Measurements from ENCODE around the gene IQCK. TPM values are rescaled to one million over a fixed set of nuclear protein-coding genes. Genes with fewer than 3 reads are reported as not detected.

IQCK gene
- total and polyA plus RNA-seq, 2 donors (not counting 1 experiment from before 2014, with no cell fraction given): 4.6 to 9.9 TPM

GRCh38 chr16:19776147-19776546 is 58.1 kb downstream of the IQCK start:
- Histone ChIP-seq H3K27ac (ENCODE audit: insufficient read depth, low read length) (no peak overlapping the region), H3K9me3 (ENCODE audit: control insufficient read depth, insufficient read depth, low read depth, low read length) (no peaks in the 10 kb centered on the region), H2AFZ (ENCODE audit: low read length) (no peak overlapping the region), H3K79me2 (ENCODE audit: control insufficient read depth, insufficient read depth, low read length) (no peaks in the 10 kb centered on the region), H3K4me2 (ENCODE audit: extremely low read depth, insufficient read depth, low read length) (no peak overlapping the region), H3K27me3 (ENCODE audit: control insufficient read depth, insufficient read depth, low read length) (no peaks in the 10 kb centered on the region), H3K4me1 (ENCODE audit: control insufficient read depth, extremely low read depth, insufficient read depth, low read length) (no peaks in the 10 kb centered on the region), H3K36me3 (ENCODE audit: control insufficient read depth, insufficient read depth, low read length) (no peaks in the 10 kb centered on the region), H3K9ac (ENCODE audit: insufficient read depth, low read length) (no peak overlapping the region), H4K20me1 (ENCODE audit: control insufficient read depth, extremely low read depth, insufficient read depth, low read length) (no peaks in the 10 kb centered on the region), H3K4me3 (replicated peaks in 1 of 4; ENCODE audit: control extremely low read depth in 1 of 4, insufficient read depth in 1 of 4, low read depth in 3 of 4, low read length in 4 of 4) (no peak overlapping the region)
- no peak for DNase-seq (ENCODE audit: low read depth in 2 of 2)
- no peak for TF ChIP-seq EZH2 (IDR thresholded peaks at IDR 0.05; ENCODE audit: low read length, missing control alignments)
- TF ChIP-seq, protein P1, sequence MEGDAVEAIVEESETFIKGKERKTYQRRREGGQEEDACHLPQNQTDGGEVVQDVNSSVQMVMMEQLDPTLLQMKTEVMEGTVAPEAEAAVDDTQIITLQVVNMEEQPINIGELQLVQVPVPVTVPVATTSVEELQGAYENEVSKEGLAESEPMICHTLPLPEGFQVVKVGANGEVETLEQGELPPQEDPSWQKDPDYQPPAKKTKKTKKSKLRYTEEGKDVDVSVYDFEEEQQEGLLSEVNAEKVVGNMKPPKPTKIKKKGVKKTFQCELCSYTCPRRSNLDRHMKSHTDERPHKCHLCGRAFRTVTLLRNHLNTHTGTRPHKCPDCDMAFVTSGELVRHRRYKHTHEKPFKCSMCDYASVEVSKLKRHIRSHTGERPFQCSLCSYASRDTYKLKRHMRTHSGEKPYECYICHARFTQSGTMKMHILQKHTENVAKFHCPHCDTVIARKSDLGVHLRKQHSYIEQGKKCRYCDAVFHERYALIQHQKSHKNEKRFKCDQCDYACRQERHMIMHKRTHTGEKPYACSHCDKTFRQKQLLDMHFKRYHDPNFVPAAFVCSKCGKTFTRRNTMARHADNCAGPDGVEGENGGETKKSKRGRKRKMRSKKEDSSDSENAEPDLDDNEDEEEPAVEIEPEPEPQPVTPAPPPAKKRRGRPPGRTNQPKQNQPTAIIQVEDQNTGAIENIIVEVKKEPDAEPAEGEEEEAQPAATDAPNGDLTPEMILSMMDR (conservative IDR thresholded peaks at IDR 0.05 in 1 of 2, IDR thresholded peaks at IDR 0.05 in 1 of 2; ENCODE audit: low read depth in 1 of 2, low read length in 2 of 2): no peak

DNA sequence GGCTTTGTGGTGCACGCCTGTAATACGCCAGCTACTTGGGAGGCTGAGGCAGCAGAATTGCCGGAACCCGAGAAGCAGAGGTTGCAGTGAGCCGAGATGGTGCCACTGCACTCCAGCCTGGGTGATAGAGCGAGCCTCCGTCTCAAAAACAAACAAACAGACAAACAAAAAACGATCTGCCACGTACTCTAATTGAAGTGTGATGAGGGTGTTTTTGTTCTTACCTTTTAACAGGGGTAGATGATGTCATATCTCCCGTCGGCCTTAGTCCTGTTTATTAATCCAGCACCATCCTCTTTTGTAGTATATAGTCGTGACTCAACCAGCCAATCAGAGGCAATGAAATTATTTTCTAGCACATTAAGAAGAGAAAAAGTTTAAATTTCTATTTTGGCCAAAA is 58.5 kb downstream of the IQCK start:
- Histone ChIP-seq H3K27ac (ENCODE audit: insufficient read depth, low read length) (no peak overlapping the region), H2AFZ (ENCODE audit: low read length) (no peak overlapping the region), H3K27me3 (ENCODE audit: control insufficient read depth, insufficient read depth, low read length) (no peaks in the 10 kb centered on the region), H3K9ac (ENCODE audit: insufficient read depth, low read length) (no peak overlapping the region), H3K79me2 (ENCODE audit: control insufficient read depth, insufficient read depth, low read length) (no peaks in the 10 kb centered on the region), H3K4me2 (ENCODE audit: extremely low read depth, insufficient read depth, low read length) (no peak overlapping the region), H3K9me3 (ENCODE audit: control insufficient read depth, insufficient read depth, low read depth, low read length) (no peaks in the 10 kb centered on the region), H3K36me3 (ENCODE audit: control insufficient read depth, insufficient read depth, low read length) (no peaks in the 10 kb centered on the region), H4K20me1 (ENCODE audit: control insufficient read depth, extremely low read depth, insufficient read depth, low read length) (no peaks in the 10 kb centered on the region), H3K4me3 (replicated peaks in 1 of 4; ENCODE audit: control extremely low read depth in 1 of 4, insufficient read depth in 1 of 4, low read depth in 3 of 4, low read length in 4 of 4) (no peak overlapping the region), H3K4me1 (ENCODE audit: control insufficient read depth, extremely low read depth, insufficient read depth, low read length) (no peaks in the 10 kb centered on the region)
- DNase-seq (ENCODE audit: low read depth in 2 of 2): no peak
- TF ChIP-seq, protein P1 (conservative IDR thresholded peaks at IDR 0.05 in 1 of 2, IDR thresholded peaks at IDR 0.05 in 1 of 2; ENCODE audit: low read depth in 1 of 2, low read length in 2 of 2): no peak
- TF ChIP-seq EZH2 (IDR thresholded peaks at IDR 0.05; ENCODE audit: low read length, missing control alignments): no peak

GRCh38 chr16:19780321-19780720 is 62.2 kb downstream of the IQCK start:
- Histone ChIP-seq H3K36me3 (ENCODE audit: control insufficient read depth, insufficient read depth, low read length) (no peaks in the 10 kb centered on the region), H3K9me3 (ENCODE audit: control insufficient read depth, insufficient read depth, low read depth, low read length) (no peaks in the 10 kb centered on the region), H2AFZ (ENCODE audit: low read length) (no peak overlapping the region), H3K4me1 (ENCODE audit: control insufficient read depth, extremely low read depth, insufficient read depth, low read length) (no peaks in the 10 kb centered on the region), H3K4me2 (ENCODE audit: extremely low read depth, insufficient read depth, low read length) (no peak overlapping the region), H3K27me3 (ENCODE audit: control insufficient read depth, insufficient read depth, low read length) (no peaks in the 10 kb centered on the region), H3K79me2 (ENCODE audit: control insufficient read depth, insufficient read depth, low read length) (no peaks in the 10 kb centered on the region), H4K20me1 (ENCODE audit: control insufficient read depth, extremely low read depth, insufficient read depth, low read length) (no peaks in the 10 kb centered on the region), H3K9ac (ENCODE audit: insufficient read depth, low read length) (no peak overlapping the region), H3K27ac (ENCODE audit: insufficient read depth, low read length) (no peak overlapping the region), H3K4me3 (replicated peaks in 1 of 4; ENCODE audit: control extremely low read depth in 1 of 4, insufficient read depth in 1 of 4, low read depth in 3 of 4, low read length in 4 of 4) (no peak overlapping the region)
- no peak for DNase-seq (ENCODE audit: low read depth in 2 of 2)
- TF ChIP-seq EZH2 (IDR thresholded peaks at IDR 0.05; ENCODE audit: low read length, missing control alignments): no peak
- TF ChIP-seq, protein P1 (conservative IDR thresholded peaks at IDR 0.05 in 1 of 2, IDR thresholded peaks at IDR 0.05 in 1 of 2; ENCODE audit: low read depth in 1 of 2, low read length in 2 of 2): no peak

Measured in fibroblast of lung (primary cell).